ACHN (cell line): ENCODE measurements around the gene P2RY10.
"Not testable (repeated sequence)": the region's sequence is repeated elsewhere in the genome, so short reads cannot be mapped to it uniquely, and the experiment has no call there.

Experiments
- DNase-seq: peaks from one replicate; pipeline ENCODE4 v3.0.0-alpha.2; 2015
- in situ Hi-C: cut with HindIII; loops from 2 replicates; pipeline ENCODE4 v1.10.0; 2017; ENCODE audit warnings: low sequenced_read_pairs, low pct_ligation_motif_present, low pct_unique_long_range_greater_than_20kb

Gene P2RY10

DNA sequence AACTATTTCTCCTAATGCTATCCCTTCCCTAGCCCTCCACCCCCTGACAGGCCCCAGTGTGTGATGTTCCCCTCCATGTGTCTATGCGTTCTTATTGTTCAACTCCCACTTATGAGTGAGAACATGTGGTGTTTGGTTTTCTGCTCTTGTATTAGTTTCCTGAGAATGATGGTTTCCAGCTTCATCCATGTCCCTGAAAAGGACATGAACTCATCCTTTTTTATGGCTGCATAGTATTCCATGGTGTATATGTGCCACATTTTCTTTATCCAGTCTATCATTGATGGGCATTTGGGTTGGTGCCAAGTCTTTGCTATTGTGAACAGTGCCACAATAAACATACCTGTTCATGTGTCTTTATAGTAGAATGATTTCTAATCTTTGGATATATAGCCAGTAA, 62.3 kb downstream of the P2RY10 start:
- DNase-seq, in situ Hi-C loops: not testable (repeated sequence)
